Liver (tissue), 9 donors: ENCODE data around the gene PNKP. TPM values are rescaled to one million over a fixed set of nuclear protein-coding genes. Genes with fewer than 3 reads are reported as not detected.

Experiments used
- DNase-seq: peaks from one replicate; pipeline ENCODE4 v3.0.0-alpha.2; 2017; ENCODE audit warnings: low spot score
- H3K27ac ChIP-seq, 2 donors: one replicate each; pipeline ENCODE4 v1.7.0; 2013; ENCODE audit warnings: inconsistent platforms in 2 of 2, low read length in 2 of 2, control low read depth in 1 of 2, low read depth in 1 of 2, mild to moderate bottlenecking in 1 of 2
- H3K27me3 ChIP-seq, 4 donors: one replicate each; pipeline versions ENCODE4 v1.6.1 to v1.7.0; 2013; ENCODE audit warnings: low read length in 3 of 4, inconsistent platforms in 1 of 4, mild to moderate bottlenecking in 1 of 4, moderate library complexity in 1 of 4; ENCODE audit not compliant: control insufficient read depth in 4 of 4, insufficient read depth in 4 of 4
- H3K36me3 ChIP-seq, 4 donors: one replicate each; pipeline versions ENCODE4 v1.6.1 to v1.7.0; 2013; ENCODE audit warnings: low read length in 3 of 4, mild to moderate bottlenecking in 3 of 4, low read depth in 1 of 4, moderate library complexity in 1 of 4; ENCODE audit not compliant: control insufficient read depth in 4 of 4, insufficient read depth in 3 of 4
- H3K4me1 ChIP-seq, 4 donors: one replicate each; pipeline versions ENCODE4 v1.6.1 to v1.7.0; 2013; ENCODE audit warnings: low read length in 3 of 4, mild to moderate bottlenecking in 3 of 4, moderate library complexity in 1 of 4; ENCODE audit not compliant: control insufficient read depth in 4 of 4, insufficient read depth in 4 of 4
- H3K4me3 ChIP-seq, 3 donors: one replicate each; pipeline versions ENCODE4 v1.6.1 to v1.7.0; 2013; ENCODE audit warnings: low read length in 3 of 3, control low read depth in 1 of 3, low read depth in 1 of 3, mild to moderate bottlenecking in 1 of 3
- H3K9ac ChIP-seq, 2 donors: one replicate each; pipeline ENCODE4 v1.7.0; 2013; ENCODE audit warnings: low read length in 2 of 2, mild to moderate bottlenecking in 2 of 2, moderate library complexity in 2 of 2, control low read depth in 1 of 2, low read depth in 1 of 2
- H3K9me3 ChIP-seq, 4 donors: one replicate each; pipeline versions ENCODE4 v1.6.1 to v1.7.0; 2013; ENCODE audit warnings: low read length in 3 of 4; ENCODE audit not compliant: control insufficient read depth in 4 of 4
- ATF3 ChIP-seq: IDR thresholded peaks from 2 replicates; pipeline ENCODE4 v1.6.1; 2016; ENCODE audit warnings: antibody characterized with exemption
- CTCF ChIP-seq: fragments of 150-350 bp; IDR thresholded peaks from 2 replicates; pipeline ENCODE4 v1.5.1; 2017; ENCODE audit warnings: improper control_type of control experiment, low read depth, low read length; ENCODE audit not compliant: missing input control
- EGR1 ChIP-seq, 2 donors: IDR thresholded peaks; 2 replicates each; pipeline ENCODE4 v1.6.1; 2016 to 2018; ENCODE audit warnings: antibody characterized with exemption in 2 of 2, low read depth in 2 of 2
- FOXA1 ChIP-seq: IDR thresholded peaks from 2 replicates; pipeline ENCODE4 v1.6.1; 2016; ENCODE audit warnings: antibody characterized with exemption
- FOXA2 ChIP-seq: IDR thresholded peaks from 2 replicates; pipeline ENCODE4 v1.6.1; 2016; ENCODE audit warnings: antibody characterized with exemption
- GABPA ChIP-seq, 2 donors: IDR thresholded peaks in 1 of 2; conservative IDR thresholded peaks in 1 of 2; 2 replicates each; pipeline ENCODE4 v1.6.1; 2016; ENCODE audit warnings: antibody characterized with exemption in 2 of 2, mild to moderate bottlenecking in 1 of 2, moderate library complexity in 1 of 2
- HNF4A ChIP-seq, 2 donors: conservative IDR thresholded peaks; 2 replicates each; pipeline ENCODE4 v1.6.1; 2016; ENCODE audit warnings: antibody characterized with exemption in 2 of 2, mild to moderate bottlenecking in 2 of 2
- HNF4G ChIP-seq: IDR thresholded peaks from 2 replicates; pipeline ENCODE4 v1.6.1; 2016; ENCODE audit warnings: antibody characterized with exemption
- MAX ChIP-seq: IDR thresholded peaks from 2 replicates; pipeline ENCODE4 v1.6.1; 2016; ENCODE audit warnings: antibody characterized with exemption
- NR2F2 ChIP-seq: IDR thresholded peaks from 2 replicates; pipeline ENCODE4 v1.6.1; 2016; ENCODE audit warnings: antibody characterized with exemption
- RXRA ChIP-seq, 2 donors: IDR thresholded peaks; 2 replicates each; pipeline ENCODE4 v1.6.1; 2017 to 2018; ENCODE audit warnings: antibody characterized with exemption in 2 of 2, mild to moderate bottlenecking in 1 of 2
- SP1 ChIP-seq: IDR thresholded peaks from 2 replicates; pipeline ENCODE4 v1.6.1; 2018; ENCODE audit warnings: antibody characterized with exemption, mild to moderate bottlenecking
- TAF1 ChIP-seq: conservative IDR thresholded peaks from 2 replicates; pipeline ENCODE4 v1.6.1; 2016; ENCODE audit warnings: antibody characterized with exemption, mild to moderate bottlenecking
- YY1 ChIP-seq: IDR thresholded peaks from 2 replicates; pipeline ENCODE4 v1.6.1; 2016; ENCODE audit warnings: antibody characterized with exemption, mild to moderate bottlenecking
- ZBTB33 ChIP-seq: IDR thresholded peaks from 2 replicates; pipeline ENCODE4 v1.6.1; 2016; ENCODE audit warnings: antibody characterized with exemption
- WGBS: extraction: QIAGEN DNeasy Blood & Tissue Kit; methylation state at CpG from one replicate; pipeline ENCODE4 v1.1.7; 2013; 5-methylcytosine and 5-hydroxymethylcytosine counted together
- polyA plus RNA-seq, 2 donors: library from polyadenylated mRNA; stranded (reverse) in 1 of 2; unstranded in 1 of 2; fragments of 200-250 nt in 1 of 2; fragments of >200 nt in 1 of 2; fragmentation: Nextera tagmentation in 1 of 2; extraction: Ambion mirVana in 1 of 2; gene quantifications; one replicate each; pipeline versions ENCODE4 v1.2.1 to v1.2.3, GENCODE V29; 2013 to 2015
- total RNA-seq, 2 donors: library from RNA; depleted of rRNA; stranded (reverse); fragments of >200 nt; gene quantifications; one replicate each; pipeline ENCODE4 v1.2.3, GENCODE V29; 2014
- TF ChIP-seq, protein P1 (sequence below): IDR thresholded peaks from 2 replicates; pipeline ENCODE4 v1.6.1; 2016; ENCODE audit warnings: antibody characterized with exemption, mild to moderate bottlenecking
- donor health status: healthy.
- donor health status: healthy.
- donor health status: healthy.
- donor health status: healthy.
- donor health status: healthy.

Gene PNKP
- total and polyA plus RNA-seq, 4 donors, result 17.3 to 30.9 (median 19.8) TPM

DNA sequence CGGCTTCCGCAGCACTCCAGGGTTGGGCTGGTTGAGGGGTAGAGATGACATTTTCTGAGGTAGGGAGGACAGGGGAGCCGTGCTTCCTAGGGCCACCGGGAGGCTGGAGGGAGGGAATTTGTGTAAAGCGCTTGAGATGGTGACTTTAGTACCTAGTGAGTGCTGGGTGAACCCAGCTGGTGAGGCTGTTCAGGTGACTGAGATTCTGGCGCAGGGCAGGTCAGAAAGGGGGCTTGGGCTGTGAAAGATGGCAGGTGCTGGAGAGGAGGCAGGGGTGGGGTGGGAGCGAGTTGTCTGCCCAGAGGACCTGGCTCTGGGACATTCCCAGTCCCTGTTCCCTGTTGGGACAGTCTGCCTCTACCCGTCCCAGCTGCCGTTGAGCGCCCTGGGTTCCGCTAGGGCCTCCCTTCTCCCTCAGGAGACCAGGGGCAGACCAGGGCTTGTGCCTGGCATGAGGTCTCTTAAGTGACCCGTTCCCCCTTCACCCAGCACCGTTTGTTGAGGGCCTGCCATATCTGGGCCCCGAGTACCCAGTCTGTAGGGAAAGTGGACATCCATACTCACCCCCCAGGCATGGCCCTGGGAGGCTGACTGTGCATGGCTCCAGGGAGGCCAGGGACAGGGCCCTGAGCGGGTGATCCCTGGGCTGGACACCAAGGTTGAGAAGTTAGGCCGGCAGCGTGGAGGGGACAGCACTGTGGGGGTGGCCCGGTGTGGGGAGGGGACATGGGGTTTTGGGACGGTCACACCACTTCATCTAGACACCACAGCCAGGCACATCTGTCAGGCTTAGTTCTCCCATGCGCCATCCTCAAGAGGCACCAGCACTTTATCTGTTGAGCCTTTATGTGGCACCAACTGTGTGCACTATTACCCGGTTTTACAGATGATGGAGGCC, 11.5 kb downstream of the PNKP start:
- DNase-seq, result no peak
- 90% methylated on average over 21 of the region's 21 CpGs for WGBS
- Histone ChIP-seq H3K9ac (no peak overlapping the region), H3K36me3 (peaks cover 0 to 40% (median 6%) of the 10 kb centered on the region in 4 donors), H3K4me1 (peaks cover 1 to 13% (median 11%) of the 10 kb centered on the region in 4 donors), H3K27ac (no peak overlapping the region), H3K9me3 (no peaks in the 10 kb centered on the region), H3K27me3 (no peaks in the 10 kb centered on the region), H3K4me3 (no peak overlapping the region)
- TF ChIP-seq NR2F2 (no peak), HNF4A (conservative IDR thresholded peaks at IDR 0.05) (no peak), ATF3 (no peak), FOXA2 (no peak), MAX (no peak), SP1 (no peak), YY1 (no peak)
- TF ChIP-seq, protein P1, sequence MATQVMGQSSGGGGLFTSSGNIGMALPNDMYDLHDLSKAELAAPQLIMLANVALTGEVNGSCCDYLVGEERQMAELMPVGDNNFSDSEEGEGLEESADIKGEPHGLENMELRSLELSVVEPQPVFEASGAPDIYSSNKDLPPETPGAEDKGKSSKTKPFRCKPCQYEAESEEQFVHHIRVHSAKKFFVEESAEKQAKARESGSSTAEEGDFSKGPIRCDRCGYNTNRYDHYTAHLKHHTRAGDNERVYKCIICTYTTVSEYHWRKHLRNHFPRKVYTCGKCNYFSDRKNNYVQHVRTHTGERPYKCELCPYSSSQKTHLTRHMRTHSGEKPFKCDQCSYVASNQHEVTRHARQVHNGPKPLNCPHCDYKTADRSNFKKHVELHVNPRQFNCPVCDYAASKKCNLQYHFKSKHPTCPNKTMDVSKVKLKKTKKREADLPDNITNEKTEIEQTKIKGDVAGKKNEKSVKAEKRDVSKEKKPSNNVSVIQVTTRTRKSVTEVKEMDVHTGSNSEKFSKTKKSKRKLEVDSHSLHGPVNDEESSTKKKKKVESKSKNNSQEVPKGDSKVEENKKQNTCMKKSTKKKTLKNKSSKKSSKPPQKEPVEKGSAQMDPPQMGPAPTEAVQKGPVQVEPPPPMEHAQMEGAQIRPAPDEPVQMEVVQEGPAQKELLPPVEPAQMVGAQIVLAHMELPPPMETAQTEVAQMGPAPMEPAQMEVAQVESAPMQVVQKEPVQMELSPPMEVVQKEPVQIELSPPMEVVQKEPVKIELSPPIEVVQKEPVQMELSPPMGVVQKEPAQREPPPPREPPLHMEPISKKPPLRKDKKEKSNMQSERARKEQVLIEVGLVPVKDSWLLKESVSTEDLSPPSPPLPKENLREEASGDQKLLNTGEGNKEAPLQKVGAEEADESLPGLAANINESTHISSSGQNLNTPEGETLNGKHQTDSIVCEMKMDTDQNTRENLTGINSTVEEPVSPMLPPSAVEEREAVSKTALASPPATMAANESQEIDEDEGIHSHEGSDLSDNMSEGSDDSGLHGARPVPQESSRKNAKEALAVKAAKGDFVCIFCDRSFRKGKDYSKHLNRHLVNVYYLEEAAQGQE, result no peak

- WGBS, result 91% methylated on average over 12 of the region's 12 CpGs
- Histone ChIP-seq H3K36me3 (peaks cover 0 to 34% (median 4%) of the 10 kb centered on the region in 4 donors), H3K4me3 (no peak overlapping the region), H3K9me3 (no peaks in the 10 kb centered on the region), H3K4me1 (peaks cover 1 to 13% (median 11%) of the 10 kb centered on the region in 4 donors), H3K27ac (no peak overlapping the region), H3K27me3 (no peaks in the 10 kb centered on the region), H3K9ac (no peak overlapping the region)
- no peak for DNase-seq
- TF ChIP-seq ZBTB33 (no peak), NR2F2 (no peak), FOXA2 (no peak), TAF1 (no peak), CTCF (no peak), SP1 (no peak), FOXA1 (no peak), MAX (no peak), RXRA (IDR thresholded peaks at IDR 0.05) (no peak), EGR1 (IDR thresholded peaks at IDR 0.05; ENCODE audit: low read depth in 2 of 2) (no peak), HNF4G (no peak), GABPA (IDR thresholded peaks at IDR 0.05 in 1 of 2, conservative IDR thresholded peaks at IDR 0.05 in 1 of 2) (no peak)
- TF ChIP-seq, protein P1, result no peak
These were observed 12.1 kb downstream of the PNKP start for GRCh38 chr19:49855277-49855675.
